GM12878 (cell line): ENCODE measurements around the gene TNFAIP3. TPM values are rescaled to one million over a fixed set of nuclear protein-coding genes. Genes with fewer than 3 reads are reported as not detected.

Source experiments
- ATAC-seq: fragments of 200-7000 bp; cut with Tn5 transposase; 3 replicates; pipeline ENCODE4 v1.9.1; 2020; ENCODE audit warnings: mild to moderate bottlenecking, moderate library complexity
- BruUV-seq: library from RNA; stranded (reverse); fragments of 400-500 nt; replicated peaks from 2 replicates; lab custom pipeline; 2021; lab: Mats Ljungman, UMichigan
- CTCF ChIA-PET: fragments of 300-600 bp; sonication (Branson Sonifier 250); formaldehyde crosslinking; extraction: SDS; loops from one replicate; lab custom pipeline; 2021; ENCODE audit warnings: inconsistent platforms; lab: Yijun Ruan, JAX
- POLR2A ChIA-PET: fragments of 350-600 bp; formaldehyde crosslinking; extraction: SDS; loops from one replicate; lab custom pipeline; 2021; ENCODE audit warnings: inconsistent platforms; lab: Charles Lee
- RAD21 ChIA-PET: fragments of 300-600 bp; sonication (Branson Sonifier 250); formaldehyde crosslinking; loops from one replicate; lab custom pipeline; 2023; ENCODE audit warnings: antibody characterized with exemption; ENCODE audit not compliant: unreplicated experiment; lab: Charles Lee
- SMC1A ChIA-PET: fragments of 300-600 bp; sonication (Branson Sonifier 250); formaldehyde crosslinking; loops from one replicate; lab custom pipeline; 2023; ENCODE audit not compliant: unreplicated experiment, uncharacterized antibody; lab: Charles Lee
- DNase-seq: peaks from one replicate; pipeline ENCODE4 v3.0.0-alpha.2; 2011; ENCODE audit warnings: low read depth, low spot score
- FAIRE-seq: peaks from 3 replicates; lab custom pipeline; 2011; peaks lifted over from hg19 to GRCh38; lab: Jason Lieb, UNC
- H2AFZ ChIP-seq: 2 replicates; pipeline ENCODE4 v1.6.0; 2011; ENCODE audit warnings: low read depth, low read length, control low read depth; ENCODE audit not compliant: control insufficient read depth
- H3K27ac ChIP-seq: 2 replicates; pipeline ENCODE4 v1.5.1; 2011; ENCODE audit warnings: control low read depth; ENCODE audit not compliant: control insufficient read depth, insufficient read depth
- H3K27me3 ChIP-seq, 2 experiments: replicated peaks in 1 of 2; 2 replicates each; pipeline versions ENCODE4 v1.6.0 to v1.6.1; 2011; ENCODE audit warnings: low read length in 1 of 2; ENCODE audit not compliant: control insufficient read depth in 2 of 2, insufficient read depth in 2 of 2
- H3K36me3 ChIP-seq, 2 experiments: 2 replicates each; pipeline ENCODE4 v1.5.1; 2011; ENCODE audit warnings: low read length in 1 of 2; ENCODE audit not compliant: control insufficient read depth in 2 of 2, insufficient read depth in 2 of 2
- H3K4me1 ChIP-seq: 2 replicates; pipeline ENCODE4 v1.6.1; 2011; ENCODE audit warnings: mild to moderate bottlenecking, low read length, moderate library complexity, mixed read lengths; ENCODE audit not compliant: control insufficient read depth, insufficient read depth
- H3K4me2 ChIP-seq: 2 replicates; pipeline ENCODE4 v1.6.0; 2011; ENCODE audit warnings: control low read depth; ENCODE audit not compliant: control insufficient read depth, insufficient read depth
- H3K4me3 ChIP-seq: fragments of 200-600 bp; sonication (generic); 2 replicates; pipeline ENCODE4 v1.5.1; 2016
- H3K79me2 ChIP-seq: 2 replicates; pipeline ENCODE4 v1.6.0; 2011; ENCODE audit warnings: low read length; ENCODE audit not compliant: control insufficient read depth, insufficient read depth
- H3K9ac ChIP-seq: 2 replicates; pipeline ENCODE4 v1.8.0; 2011; ENCODE audit warnings: low read length, control low read depth, mixed read lengths; ENCODE audit not compliant: control insufficient read depth, insufficient read depth
- H3K9me3 ChIP-seq: replicated peaks from 3 replicates; pipeline ENCODE4 v1.5.1; 2011; ENCODE audit warnings: mild to moderate bottlenecking, low read length; ENCODE audit not compliant: control insufficient read depth, insufficient read depth
- H4K20me1 ChIP-seq: 2 replicates; pipeline ENCODE4 v1.6.0; 2011; ENCODE audit not compliant: control insufficient read depth, insufficient read depth
- EZH2 ChIP-seq: IDR thresholded peaks from 2 replicates; pipeline ENCODE4 v1.6.1; 2012; ENCODE audit warnings: low read depth, mild to moderate bottlenecking, control low read depth, inconsistent platforms, low read length, borderline replicate concordance; ENCODE audit not compliant: control insufficient read depth
- NR2F1 ChIP-seq: fragments of 450-650 bp; conservative IDR thresholded peaks from 2 replicates; pipeline ENCODE4 v1.6.1; 2017; ENCODE audit warnings: mild to moderate bottlenecking
- PML ChIP-seq: IDR thresholded peaks from 2 replicates; pipeline ENCODE4 v1.6.1; 2012; ENCODE audit warnings: low read length, inconsistent platforms
- POLR2AphosphoS5 ChIP-seq: IDR thresholded peaks from 2 replicates; pipeline ENCODE4 v1.6.1; 2011; ENCODE audit warnings: mild to moderate bottlenecking, low read length, inconsistent platforms
- SPI1 ChIP-seq: IDR thresholded peaks from 2 replicates; pipeline ENCODE4 v1.6.1; 2011; ENCODE audit warnings: low read depth, mild to moderate bottlenecking, low read length, moderate library complexity, borderline replicate concordance; ENCODE audit not compliant: insufficient read depth
- ZNF622 ChIP-seq: fragments of 450-650 bp; IDR thresholded peaks from 2 replicates; pipeline ENCODE4 v1.6.1; 2017; ENCODE audit warnings: mild to moderate bottlenecking, inconsistent platforms
- WGBS: methylation state at CpG from one replicate; pipeline ENCODE4 v1.1.6; 2016; ENCODE audit warnings: low lambda C conversion rate; ENCODE audit not compliant: insufficient replicate concordance, insufficient coverage; ENCODE audit errors: missing lambda C conversion rate; 5-methylcytosine and 5-hydroxymethylcytosine counted together
- in situ Hi-C: fragments of 300-500 bp; cut with MboI; formaldehyde crosslinking; loops from 9 replicates; pipeline ENCODE4 v1.14.3; 2018; ENCODE audit warnings: mixed read lengths
- intact Hi-C: fragments of 100-400 bp; cut with micrococcal nuclease; formaldehyde crosslinking; loops from one replicate; pipeline ENCODE4 v1.14.2; 2022; ENCODE audit not compliant: unreplicated experiment
- polyA plus RNA-seq, 11 experiments: library from polyadenylated mRNA; depleted of rRNA in 4 of 11; unstranded in 6 of 11; stranded (reverse) in 5 of 11; fragments of >200 nt; fragmentation: Nextera tagmentation in 4 of 11; fragmentation: Illumina TruSeq in 1 of 11; extraction: Ambion mirVana in 4 of 11; extraction: Trizol in 1 of 11; gene quantifications; 1 replicate in 1 of 11; 2 replicates in 10 of 11; pipeline versions ENCODE4 v1.2.1 to v1.2.3, GENCODE V29; 2011 to 2016; ENCODE audit warnings: inconsistent platforms in 2 of 11, missing spikeins in 2 of 11, low read depth in 1 of 11
- total RNA-seq, 4 experiments: library from RNA; depleted of rRNA in 3 of 4; stranded (reverse); fragments of >200 nt in 3 of 4; fragmentation: Illumina TruSeq in 1 of 4; extraction: Trizol in 1 of 4; gene quantifications; 2 replicates each; pipeline versions ENCODE4 v1.2.1 to v1.2.3, GENCODE V29; 2013 to 2021
- TF ChIP-seq, protein P1 (sequence below): IDR thresholded peaks from 2 replicates; pipeline ENCODE4 v1.6.1; 2011; ENCODE audit warnings: borderline replicate concordance, low read depth, mild to moderate bottlenecking, moderate library complexity, low read length; ENCODE audit not compliant: insufficient read depth, poor library complexity, severe bottlenecking

The TNFAIP3 gene
- total and polyA plus RNA-seq, 10 of the 15 experiments (the other 5 are each of a cell fraction or from before 2014, with no cell fraction given): 18.0 to 350 (median 127) TPM

DNA sequence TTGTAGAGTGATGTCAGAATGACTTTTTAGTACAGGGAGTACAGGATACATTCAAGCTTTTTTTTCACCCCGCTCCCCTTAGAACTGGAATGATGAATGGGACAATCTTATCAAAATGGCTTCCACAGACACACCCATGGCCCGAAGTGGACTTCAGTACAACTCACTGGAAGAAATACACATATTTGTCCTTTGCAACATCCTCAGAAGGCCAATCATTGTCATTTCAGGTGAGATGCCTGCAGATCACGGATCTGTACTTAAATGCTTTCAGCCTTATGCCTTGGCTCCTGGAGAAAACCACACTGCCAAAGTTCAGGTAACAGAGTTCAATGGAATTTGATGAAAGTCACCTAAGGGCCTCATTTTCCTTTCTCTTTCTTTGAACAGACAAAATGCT is 8.5 kb downstream of the TNFAIP3 start:
- ChIA-PET CTCF (interaction anchor here (0.8 to 24.0 kb wide), 8 partner anchors 9 to 167 kb away, joined by 3 to 712 read pairs (median 6); no protein-coding TSS in a partner anchor), POLR2A (interaction anchor here (0.6 to 6.6 kb wide), 8 partner anchors 15 to 1499 kb away, joined by 3 to 36 read pairs (median 6); no protein-coding TSS in a partner anchor), RAD21 (interaction anchor here (0.9 to 20.6 kb wide), 9 partner anchors 28 to 171 kb away, joined by 3 to 774 read pairs (median 4); no protein-coding TSS in a partner anchor), SMC1A (interaction anchor here (1.0 to 30.6 kb wide), 10 partner anchors 9 to 171 kb away, joined by 3 to 1237 read pairs (median 26); no protein-coding TSS in a partner anchor)
- Histone ChIP-seq H3K27me3 (no peaks in the 10 kb centered on the region), H3K27ac (peak overlapping the region; percentile 88; the same call in 1 of the 2 replicates), H2AFZ (no peak overlapping the region), H3K79me2 (peaks cover 99% of the 10 kb centered on the region), H3K4me2 (peak overlapping the region; percentile 74), H3K9ac (peak overlapping the region; percentile 74), H4K20me1 (no peaks in the 10 kb centered on the region; the same call in 1 of the 2 replicates), H3K9me3 (no peaks in the 10 kb centered on the region), H3K4me1 (peaks cover 7% of the 10 kb centered on the region; the same call in 1 of the 2 replicates), H3K36me3 (peaks cover 41 to 78% of the 10 kb centered on the region in 2 experiments), H3K4me3 (peak overlapping the region; percentile 99)
- FAIRE-seq (no peak), DNase-seq (no peak), ATAC-seq (no peak)
- TF ChIP-seq ZNF622 (no peak), POLR2AphosphoS5 (peak; percentile 39), NR2F1 (no peak), PML (no peak), SPI1 (no peak), EZH2 (no peak)
- TF ChIP-seq, protein P1, sequence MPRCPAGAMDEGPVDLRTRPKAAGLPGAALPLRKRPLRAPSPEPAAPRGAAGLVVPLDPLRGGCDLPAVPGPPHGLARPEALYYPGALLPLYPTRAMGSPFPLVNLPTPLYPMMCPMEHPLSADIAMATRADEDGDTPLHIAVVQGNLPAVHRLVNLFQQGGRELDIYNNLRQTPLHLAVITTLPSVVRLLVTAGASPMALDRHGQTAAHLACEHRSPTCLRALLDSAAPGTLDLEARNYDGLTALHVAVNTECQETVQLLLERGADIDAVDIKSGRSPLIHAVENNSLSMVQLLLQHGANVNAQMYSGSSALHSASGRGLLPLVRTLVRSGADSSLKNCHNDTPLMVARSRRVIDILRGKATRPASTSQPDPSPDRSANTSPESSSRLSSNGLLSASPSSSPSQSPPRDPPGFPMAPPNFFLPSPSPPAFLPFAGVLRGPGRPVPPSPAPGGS: no peak
- intact Hi-C loops (no loop called here), in situ Hi-C loops (loop anchor here (10.0 kb wide), 1 partner anchor 239 kb away; no protein-coding TSS in a partner anchor)
- 56% methylated on average over 3 of the region's 3 CpGs for WGBS
- BruUV-seq: TSS peak; percentile 0
